Right lobe of liver (tissue), 6 donors: ENCODE data around the gene GRID2IP. TPM values are rescaled to one million over a fixed set of nuclear protein-coding genes. Genes with fewer than 3 reads are reported as not detected.
"Not testable (repeated sequence)": the region's sequence is repeated elsewhere in the genome, so short reads cannot be mapped to it uniquely, and the experiment has no call there.

Experiments
- ATAC-seq, 4 donors: fragments of 200-7000 bp; cut with Tn5 transposase; one replicate each; pipeline ENCODE4 v1.9.1; 2020; ENCODE audit warnings: mild to moderate bottlenecking in 4 of 4, moderate library complexity in 4 of 4
- DNase-seq, 3 donors: peaks; one replicate each; pipeline ENCODE4 v3.0.0-alpha.2; 2020
- H3K27ac ChIP-seq, 3 donors: fragments of 200-600 bp; one replicate each; pipeline ENCODE4 v1.8.0; 2022
- H3K27me3 ChIP-seq, 2 donors: fragments of 200-600 bp; one replicate each; pipeline ENCODE4 v1.8.0; 2022
- H3K36me3 ChIP-seq, 4 donors: fragments of 200-600 bp; sonication (generic) in 1 of 4; one replicate each; pipeline versions ENCODE4 v1.5.1 to v1.8.0; 2017 to 2022; ENCODE audit warnings: control low read depth in 1 of 4
- H3K4me1 ChIP-seq, 4 donors: fragments of 200-600 bp; sonication (generic) in 1 of 4; one replicate each; pipeline versions ENCODE4 v1.5.1 to v1.8.0; 2017 to 2022; ENCODE audit warnings: control low read depth in 1 of 4
- H3K4me3 ChIP-seq, 3 donors: fragments of 200-600 bp; one replicate each; pipeline ENCODE4 v1.8.0; 2022
- H3K9me3 ChIP-seq, 4 donors: fragments of 200-600 bp; sonication (generic) in 1 of 4; one replicate each; pipeline versions ENCODE4 v1.5.1 to v1.8.0; 2017 to 2022; ENCODE audit warnings: control low read depth in 1 of 4
- POLR2A ChIP-seq: fragments of 450-650 bp; IDR thresholded peaks from one replicate; pipeline ENCODE4 v1.6.1; 2017; ENCODE audit warnings: antibody characterized with exemption, mild to moderate bottlenecking
- WGBS: methylation state at CpG from one replicate; pipeline ENCODE4 v1.1.6; 2018; ENCODE audit warnings: low coverage, low lambda C conversion rate; ENCODE audit not compliant: insufficient coverage; ENCODE audit errors: missing lambda C conversion rate; 5-methylcytosine and 5-hydroxymethylcytosine counted together
- intact Hi-C, 2 donors: fragments of 100-400 bp; cut with DNase I; formaldehyde crosslinking; loops; one replicate each; pipeline versions ENCODE4 v1.11.2 to v1.14.1; 2022
- total RNA-seq, 6 experiments: library from RNA; depleted of rRNA in 2 of 6; stranded (reverse); fragments of >200 nt in 2 of 6; fragmentation: NEBNext Ultra II Directional in 3 of 6; extraction: Animal tissue kit (Norgen Biotek cat#: 25700) in 3 of 6; gene quantifications; one replicate each; pipeline versions ENCODE4 v1.1.0 to v1.2.4, GENCODE V29; 2016 to 2023
- TF ChIP-seq, protein P1 (sequence below), 4 donors: fragments of 200-600 bp in 3 of 4; fragments of 450-650 bp in 1 of 4; IDR thresholded peaks; one replicate each; pipeline versions ENCODE4 v1.5.1 to v1.8.0; 2016 to 2022; ENCODE audit warnings: antibody characterized with exemption in 4 of 4, mild to moderate bottlenecking in 2 of 4
- donor health status: DM: no; HTN: yes; CAD: no.
- donor health status: DM: no; HTN: no; CAD: no.
- donor health status: DM: no; HTN: no; CAD: no.
- donor health status: DM: no; HTN: yes; CAD: no.
- donor health status: DM: no; HTN: yes; CAD: no.

Gene GRID2IP
- total RNA-seq, 6 experiments from 2014 or later = 0.05 to 0.07 TPM; not detected in 4

DNA sequence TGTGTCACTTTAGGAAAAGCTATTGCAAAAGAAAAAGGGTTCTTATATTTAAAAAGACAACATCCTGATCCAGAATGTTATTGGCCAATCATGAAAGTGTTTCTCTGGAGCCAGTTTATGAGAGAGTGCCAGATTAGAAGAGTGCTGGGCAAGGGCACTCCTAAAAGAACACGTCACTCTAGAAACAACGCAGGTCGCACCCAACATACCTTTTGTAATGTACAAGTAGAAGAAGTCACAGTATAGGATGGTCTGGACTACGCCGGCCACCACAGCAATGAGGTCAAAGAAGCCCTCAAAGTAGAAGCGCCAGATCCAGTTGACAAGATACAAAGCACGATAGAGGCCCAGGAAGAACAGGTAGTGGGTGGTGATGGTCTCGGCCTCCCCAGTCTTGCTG lies 85.4 kb downstream of the GRID2IP start:
- TF ChIP-seq, protein P1, sequence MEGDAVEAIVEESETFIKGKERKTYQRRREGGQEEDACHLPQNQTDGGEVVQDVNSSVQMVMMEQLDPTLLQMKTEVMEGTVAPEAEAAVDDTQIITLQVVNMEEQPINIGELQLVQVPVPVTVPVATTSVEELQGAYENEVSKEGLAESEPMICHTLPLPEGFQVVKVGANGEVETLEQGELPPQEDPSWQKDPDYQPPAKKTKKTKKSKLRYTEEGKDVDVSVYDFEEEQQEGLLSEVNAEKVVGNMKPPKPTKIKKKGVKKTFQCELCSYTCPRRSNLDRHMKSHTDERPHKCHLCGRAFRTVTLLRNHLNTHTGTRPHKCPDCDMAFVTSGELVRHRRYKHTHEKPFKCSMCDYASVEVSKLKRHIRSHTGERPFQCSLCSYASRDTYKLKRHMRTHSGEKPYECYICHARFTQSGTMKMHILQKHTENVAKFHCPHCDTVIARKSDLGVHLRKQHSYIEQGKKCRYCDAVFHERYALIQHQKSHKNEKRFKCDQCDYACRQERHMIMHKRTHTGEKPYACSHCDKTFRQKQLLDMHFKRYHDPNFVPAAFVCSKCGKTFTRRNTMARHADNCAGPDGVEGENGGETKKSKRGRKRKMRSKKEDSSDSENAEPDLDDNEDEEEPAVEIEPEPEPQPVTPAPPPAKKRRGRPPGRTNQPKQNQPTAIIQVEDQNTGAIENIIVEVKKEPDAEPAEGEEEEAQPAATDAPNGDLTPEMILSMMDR (IDR thresholded peaks at IDR 0.05) = no peak
- no peak for TF ChIP-seq POLR2A
- ATAC-seq = no peak
- Histone ChIP-seq H3K4me3 (no peak overlapping the region), H3K36me3 (peaks cover 0 to 89% (median 49%) of the 10 kb centered on the region in 4 donors), H3K27me3 (no peaks in the 10 kb centered on the region), H3K9me3 (no peaks in the 10 kb centered on the region), H3K4me1 (peaks cover 0 to 6% (median 0%) of the 10 kb centered on the region in 4 donors), H3K27ac (no peak overlapping the region)
- WGBS = 98% methylated on average over 7 of the region's 8 CpGs
- no peak for DNase-seq
- intact Hi-C loops = no loop called here

DNA sequence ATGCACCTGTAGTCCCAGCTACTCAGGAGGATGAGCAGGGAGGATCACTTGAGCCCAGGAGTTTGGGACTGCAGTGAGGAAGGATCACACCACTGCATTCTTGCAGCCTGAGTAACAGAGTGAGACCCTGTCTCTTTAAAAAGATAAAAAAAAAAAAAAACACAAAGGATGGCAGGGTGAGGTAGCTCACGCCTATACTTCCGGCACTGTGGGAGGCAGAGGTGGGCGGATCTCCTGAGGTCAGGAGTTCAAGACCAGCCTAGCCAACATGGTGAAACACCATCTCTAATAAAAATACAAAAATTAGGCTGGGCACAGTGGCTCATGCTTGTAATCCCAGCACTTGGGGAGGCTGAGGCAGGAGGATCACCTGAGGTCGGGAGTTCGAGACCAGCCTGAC lies 87.7 kb downstream of the GRID2IP start:
- not testable (repeated sequence) for DNase-seq
- peaks cover 0 to 72% (median 36%) of the 10 kb centered on the region in 4 donors for H3K36me3 ChIP-seq
- 66% methylated on average over 5 of the region's 5 CpGs for WGBS

DNA sequence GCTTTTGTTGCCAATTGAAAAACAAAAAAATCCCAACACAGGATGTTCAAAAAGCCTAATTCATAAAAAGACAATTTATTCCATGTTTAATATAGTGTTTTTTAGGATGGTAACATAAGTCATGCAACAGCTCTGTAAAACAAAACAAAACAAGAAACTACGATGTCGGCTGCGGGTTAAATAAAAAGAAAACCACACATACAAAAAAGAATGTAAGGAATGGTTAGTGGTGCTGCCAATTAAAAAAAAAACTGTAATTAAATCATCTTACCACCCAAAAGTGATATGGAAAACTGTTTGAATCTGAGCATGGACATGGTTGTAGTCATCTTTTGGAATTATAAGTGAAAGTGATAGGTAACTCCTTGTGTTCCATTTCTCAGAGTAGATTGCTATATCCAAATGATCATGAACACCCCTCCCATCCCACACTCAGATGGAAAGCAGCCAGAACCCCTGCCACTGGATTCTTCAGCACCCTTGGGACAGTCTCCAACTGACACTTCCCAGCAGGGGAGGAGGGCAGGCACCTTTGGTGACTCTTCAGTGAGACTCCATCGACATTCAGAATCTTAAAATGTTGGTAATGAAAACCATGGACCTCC lies 89.2 kb downstream of the GRID2IP start:
- H3K4me3 ChIP-seq = no peak overlapping the region
- intact Hi-C loops = no loop called here
- peaks cover 0 to 13% (median 0%) of the 10 kb centered on the region in 4 donors for H3K4me1 ChIP-seq
- TF ChIP-seq, protein P1 (IDR thresholded peaks at IDR 0.05) = no peak
- TF ChIP-seq POLR2A = no peak
- no peak for ATAC-seq
- peaks cover 0 to 56% (median 30%) of the 10 kb centered on the region in 4 donors for H3K36me3 ChIP-seq
- H3K27ac ChIP-seq = no peak overlapping the region
- no peak for DNase-seq
- H3K9me3 ChIP-seq = no peaks in the 10 kb centered on the region
- H3K27me3 ChIP-seq = no peaks in the 10 kb centered on the region
- WGBS = 93% methylated on average over 3 of the region's 4 CpGs

More for the DNA sequence above, 87.7 kb downstream of the GRID2IP start:
- H3K27me3 ChIP-seq, H3K9me3 ChIP-seq, H3K4me3 ChIP-seq, ATAC-seq, H3K27ac ChIP-seq, intact Hi-C loops: not testable (repeated sequence)
- peaks cover 0 to 13% (median 0%) of the 10 kb centered on the region in 4 donors for H3K4me1 ChIP-seq

DNA sequence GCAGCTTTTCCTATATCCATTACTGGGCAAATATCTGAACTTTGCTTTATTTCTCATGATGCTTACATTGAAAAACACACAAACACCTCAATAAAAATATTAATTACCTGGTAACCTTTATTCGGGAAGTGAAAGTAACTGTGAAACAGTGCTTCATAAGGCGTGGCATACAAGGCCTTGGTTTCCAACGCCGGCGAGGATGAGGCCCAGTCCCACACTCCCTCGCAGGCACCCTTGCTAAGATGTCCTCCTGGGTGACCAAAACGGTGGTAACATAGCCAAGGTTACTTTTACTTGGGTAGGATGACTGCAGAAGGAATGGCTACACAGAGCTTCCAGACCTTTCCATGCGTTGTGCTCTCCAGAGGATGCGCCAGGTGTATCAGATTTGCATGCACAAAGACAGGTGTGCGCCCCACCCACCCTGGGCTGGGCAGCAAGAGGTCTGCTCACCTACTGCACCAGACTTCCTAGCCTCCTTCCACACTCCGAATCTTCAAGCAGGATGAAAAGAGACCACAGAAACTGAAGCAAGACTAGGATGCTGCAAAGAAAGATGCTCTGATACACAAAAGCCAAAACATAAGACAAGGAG lies 90.2 kb downstream of the GRID2IP start:
- intact Hi-C loops = no loop called here
- ATAC-seq (peak in 1 of 4 donors; percentile 31), DNase-seq (no peak)
- Histone ChIP-seq H3K36me3 (peaks cover 0 to 47% (median 24%) of the 10 kb centered on the region in 4 donors), H3K4me1 (peaks cover 0 to 13% (median 0%) of the 10 kb centered on the region in 4 donors), H3K27ac (peak overlapping the region in 1 of 3 donors; percentile 48), H3K9me3 (no peaks in the 10 kb centered on the region), H3K27me3 (no peaks in the 10 kb centered on the region), H3K4me3 (no peak overlapping the region)
- TF ChIP-seq, protein P1 (IDR thresholded peaks at IDR 0.05) = no peak
- TF ChIP-seq POLR2A = no peak
- 87% methylated on average over 11 of the region's 11 CpGs for WGBS

DNA sequence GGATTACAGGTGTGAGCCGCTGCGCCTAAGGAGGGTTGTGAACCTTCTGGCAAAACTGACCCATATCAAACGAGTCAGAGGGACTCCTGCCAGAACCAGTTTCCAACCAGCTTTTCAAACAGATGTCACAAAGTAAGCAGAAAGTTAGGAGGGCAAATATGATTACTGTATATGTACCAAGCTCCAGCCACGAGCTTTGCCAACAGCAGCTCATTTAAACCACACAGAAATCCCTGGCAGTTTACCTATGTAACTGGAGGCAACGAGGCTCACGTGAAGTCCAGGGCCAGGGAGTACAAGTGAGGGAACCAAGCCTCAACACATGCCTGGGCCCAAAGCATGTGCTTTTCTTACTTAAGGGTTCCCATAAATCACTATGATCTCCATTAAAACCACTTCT lies 91.0 kb downstream of the GRID2IP start:
- no peak overlapping the region for H3K4me3 ChIP-seq
- TF ChIP-seq, protein P1 (IDR thresholded peaks at IDR 0.05) = no peak
- TF ChIP-seq POLR2A = no peak
- ATAC-seq (peak; percentile 59 to 78 (median 62)), DNase-seq (peak in 1 of 3 donors; percentile 62)
- peaks cover 0 to 39% (median 17%) of the 10 kb centered on the region in 4 donors for H3K36me3 ChIP-seq
- intact Hi-C loops = no loop called here
- peaks cover 0 to 13% (median 0%) of the 10 kb centered on the region in 4 donors for H3K4me1 ChIP-seq
- no peaks in the 10 kb centered on the region for H3K27me3 ChIP-seq
- 31% methylated on average over 6 of the region's 6 CpGs for WGBS
- peak overlapping the region in 1 of 3 donors; percentile 48 for H3K27ac ChIP-seq
- no peaks in the 10 kb centered on the region for H3K9me3 ChIP-seq

DNA sequence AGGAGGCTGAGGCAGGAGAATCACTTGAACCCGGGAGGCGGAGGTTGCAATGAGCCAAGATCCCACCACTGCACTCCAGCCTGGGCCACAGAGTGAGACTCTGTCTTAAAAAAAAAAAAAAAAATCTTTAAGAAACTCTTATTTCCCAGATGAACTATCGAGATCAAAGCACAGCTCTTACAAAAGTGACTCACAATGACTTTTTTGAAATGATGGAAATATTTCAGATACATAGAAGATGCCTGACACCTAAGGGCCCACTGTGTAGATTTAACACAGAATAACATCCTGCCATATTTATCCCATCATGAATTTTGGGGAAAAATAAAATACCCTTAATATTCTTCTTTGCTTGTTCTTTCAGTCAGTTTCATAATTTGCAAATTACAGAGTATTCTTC lies 92.6 kb downstream of the GRID2IP start:
- H3K4me3 ChIP-seq, H3K27ac ChIP-seq, intact Hi-C loops, ATAC-seq, H3K9me3 ChIP-seq, H3K27me3 ChIP-seq, DNase-seq: not testable (repeated sequence)
- Histone ChIP-seq H3K36me3 (peaks cover 0 to 30% (median 13%) of the 10 kb centered on the region in 4 donors), H3K4me1 (peaks cover 0 to 13% (median 0%) of the 10 kb centered on the region in 4 donors)
- 60% methylated on average over 1 of the region's 3 CpGs for WGBS
